Gastroesophageal sphincter (tissue), 4 donors: ENCODE data around the gene RAB18. TPM values are rescaled to one million over a fixed set of nuclear protein-coding genes. Genes with fewer than 3 reads are reported as not detected.

Experiments
- ATAC-seq: fragments of 150-250 bp; one replicate; pipeline ENCODE4 v1.9.1; 2016; ENCODE audit warnings: mild to moderate bottlenecking, moderate library complexity
- H3K27ac ChIP-seq, 4 donors: fragments of 200-600 bp; sonication (generic) in 3 of 4; 1 replicate in 3 of 4; 2 replicates in 1 of 4; pipeline ENCODE4 v1.5.1; 2016 to 2019
- H3K27me3 ChIP-seq: fragments of 200-600 bp; sonication (generic); one replicate; pipeline ENCODE4 v1.5.1; 2019
- H3K36me3 ChIP-seq, 2 donors: fragments of 200-600 bp; sonication (generic); one replicate each; pipeline ENCODE4 v1.5.1; 2019; ENCODE audit warnings: control low read depth in 1 of 2
- H3K4me1 ChIP-seq, 3 donors: fragments of 200-600 bp; sonication (generic); 1 replicate in 2 of 3; 2 replicates in 1 of 3; pipeline ENCODE4 v1.5.1; 2016 to 2019; ENCODE audit warnings: control low read depth in 2 of 3
- H3K4me3 ChIP-seq, 2 donors: fragments of 200-600 bp; sonication (generic); one replicate each; pipeline ENCODE4 v1.5.1; 2019; ENCODE audit warnings: mild to moderate bottlenecking in 1 of 2, moderate library complexity in 1 of 2
- H3K9me3 ChIP-seq, 3 donors: fragments of 200-600 bp; sonication (generic); one replicate each; pipeline ENCODE4 v1.5.1; 2017 to 2019; ENCODE audit warnings: control low read depth in 2 of 3
- CTCF ChIP-seq, 4 experiments: fragments of 200-600 bp in 2 of 4; fragments of 450-650 bp in 2 of 4; sonication (generic) in 1 of 4; IDR thresholded peaks; one replicate each; pipeline ENCODE4 v1.5.1; 2017 to 2019; ENCODE audit warnings: antibody characterized with exemption in 4 of 4, mild to moderate bottlenecking in 2 of 4, moderate library complexity in 2 of 4
- EP300 ChIP-seq: sonication (generic); formaldehyde crosslinking; IDR thresholded peaks from one replicate; pipeline ENCODE4 v1.6.1; 2017; ENCODE audit warnings: antibody characterized with exemption, mild to moderate bottlenecking
- POLR2A ChIP-seq, 2 donors: fragments of 450-650 bp; IDR thresholded peaks; one replicate each; pipeline ENCODE4 v1.6.1; 2017; ENCODE audit warnings: antibody characterized with exemption in 2 of 2, mild to moderate bottlenecking in 2 of 2, moderate library complexity in 1 of 2
- POLR2AphosphoS5 ChIP-seq: sonication (generic); formaldehyde crosslinking; IDR thresholded peaks from one replicate; pipeline ENCODE4 v1.6.1; 2017; ENCODE audit warnings: antibody characterized with exemption
- WGBS, 2 donors: methylation state at CpG; one replicate each; pipeline ENCODE4 v1.1.5; 2018; ENCODE audit warnings: low coverage in 1 of 2; 5-methylcytosine and 5-hydroxymethylcytosine counted together
- total RNA-seq, 4 donors: library from RNA; depleted of rRNA; stranded (reverse); fragments of >200 nt; gene quantifications; one replicate each; pipeline ENCODE4 v1.1.0, GENCODE V29; 2016

Gene RAB18
- 100 to 1,000 TPM in 1 of 4 donors, 10 to 100 TPM in 3; 40.5 to 104 (median 77.5) TPM for total RNA-seq

DNA sequence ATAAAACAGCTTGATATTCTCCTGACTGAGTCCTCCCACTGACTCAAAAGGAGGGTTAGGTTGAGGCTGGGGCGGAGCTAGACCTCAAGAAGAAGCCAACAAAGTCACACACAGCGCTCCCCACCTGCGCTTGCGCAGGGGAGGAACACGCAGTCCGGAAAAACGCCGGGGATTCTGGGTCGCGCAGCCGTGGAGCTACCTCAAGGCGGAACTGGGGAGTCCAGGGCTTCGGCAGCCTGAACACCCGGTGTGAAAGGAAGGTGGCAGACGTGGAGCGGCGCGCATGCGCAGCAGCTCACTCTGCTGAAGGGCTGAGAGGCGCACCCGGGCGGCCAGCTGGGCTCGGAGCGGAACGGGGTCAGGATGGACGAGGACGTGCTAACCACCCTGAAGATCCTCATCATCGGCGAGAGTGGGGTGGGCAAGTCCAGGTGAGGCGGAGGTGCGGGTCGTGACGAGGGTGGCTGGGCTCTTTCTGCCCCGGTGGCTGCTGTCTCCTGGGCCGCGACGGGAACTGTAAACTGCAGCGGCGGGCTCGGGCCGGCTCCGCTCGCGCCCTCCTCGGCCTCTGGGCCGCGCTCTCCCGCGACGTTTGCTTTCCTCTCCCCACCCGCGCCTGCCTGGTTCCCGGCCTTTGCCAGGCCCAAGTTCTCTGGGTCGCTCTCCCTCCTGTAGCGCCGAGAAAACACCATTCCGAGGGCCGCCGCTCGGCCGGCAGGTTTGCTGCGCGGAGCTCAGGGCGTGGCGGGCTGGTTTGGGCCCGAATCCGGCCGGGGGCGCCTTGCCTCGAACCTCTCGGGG lies at the start of gene RAB18:
RAB18 (plus strand) TSS at position 298 of the 801 bp plus-strand sequence; CDS start at position 364, 66 bp downstream.
- ATAC-seq = peak; percentile 98
- Histone ChIP-seq H3K9me3 (no peaks in the 10 kb centered on the region), H3K27me3 (no peaks in the 10 kb centered on the region), H3K27ac (peak within 1 kb of the TSS; percentile 87 to 94 (median 94)), H3K4me3 (peak within 1 kb of the TSS; percentile 90 to 93), H3K36me3 (no peaks in the 10 kb centered on the region), H3K4me1 (peaks cover 7 to 47% (median 12%) of the 10 kb centered on the region in 3 donors)
- TF ChIP-seq POLR2A (IDR thresholded peaks at IDR 0.05) = peak; percentile 80 to 85
- peak in 1 of 4 experiments; percentile 37 for TF ChIP-seq CTCF (IDR thresholded peaks at IDR 0.05)
- no peak for TF ChIP-seq EP300
- peak; percentile 95 for TF ChIP-seq POLR2AphosphoS5
- 0 to 1% methylated on average over 6 to 23 of the region's 71 CpGs for WGBS, 2 donors

- H3K27ac ChIP-seq = no peak overlapping the region
- no peaks in the 10 kb centered on the region for H3K27me3 ChIP-seq
- no peaks in the 10 kb centered on the region for H3K36me3 ChIP-seq
- 65 to 100% methylated on average over 3 of the region's 3 CpGs for WGBS, 2 donors
- no peaks in the 10 kb centered on the region for H3K9me3 ChIP-seq
- TF ChIP-seq POLR2A (IDR thresholded peaks at IDR 0.05) (no peak), CTCF (IDR thresholded peaks at IDR 0.05) (no peak), POLR2AphosphoS5 (no peak)
- H3K4me3 ChIP-seq = no peak overlapping the region
- no peaks in the 10 kb centered on the region for H3K4me1 ChIP-seq
- no peak for ATAC-seq
Observed at GRCh38 chr10:27454837-27455236, 49.3 kb upstream of the RAB18 start.

DNA sequence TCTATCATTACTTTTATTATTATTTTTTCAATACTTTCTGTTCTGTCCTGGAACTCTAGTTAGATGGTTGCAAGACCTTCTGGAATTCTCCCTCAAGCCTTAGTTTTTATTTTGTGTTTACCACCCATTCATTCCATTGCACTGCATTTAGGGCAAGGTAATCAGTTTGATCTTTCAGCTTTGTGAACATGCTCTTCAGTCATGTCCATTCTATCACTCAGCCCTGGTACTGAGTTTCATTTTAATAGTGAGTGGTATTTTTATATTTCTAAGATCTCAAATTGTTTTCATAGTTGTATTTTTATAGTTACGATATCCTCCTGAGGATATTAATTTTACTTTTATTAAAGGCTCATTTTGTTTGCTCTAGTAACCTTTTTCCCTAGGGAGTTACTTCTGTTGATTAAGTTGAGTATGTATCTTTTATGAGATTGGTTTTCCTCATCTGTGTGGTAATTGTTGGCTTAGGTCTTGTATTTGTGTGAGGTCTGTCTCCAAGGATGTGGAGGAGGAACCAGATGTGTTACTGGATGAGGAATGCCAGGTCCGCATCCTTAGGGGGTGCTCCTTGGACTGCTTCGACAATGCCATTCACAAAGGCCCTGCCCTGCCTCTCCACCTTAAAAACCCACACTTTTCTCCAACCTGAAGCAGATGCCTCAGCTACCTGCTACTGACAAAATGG lies 46.7 kb upstream of the RAB18 start:
- ATAC-seq = no peak
- Histone ChIP-seq H3K36me3 (no peaks in the 10 kb centered on the region), H3K4me1 (no peaks in the 10 kb centered on the region), H3K27me3 (no peaks in the 10 kb centered on the region), H3K27ac (no peak overlapping the region), H3K4me3 (no peak overlapping the region), H3K9me3 (no peaks in the 10 kb centered on the region)
- WGBS, 2 donors = 80 to 81% methylated on average over 1 to 2 of the region's 3 CpGs
- no peak for TF ChIP-seq EP300
- TF ChIP-seq POLR2AphosphoS5 = no peak
- TF ChIP-seq CTCF (IDR thresholded peaks at IDR 0.05) = no peak
- no peak for TF ChIP-seq POLR2A (IDR thresholded peaks at IDR 0.05)

GRCh38 chr10:27457966-27458365 lies 46.1 kb upstream of the RAB18 start:
- Histone ChIP-seq H3K27me3 (no peaks in the 10 kb centered on the region), H3K4me3 (no peak overlapping the region), H3K36me3 (no peaks in the 10 kb centered on the region), H3K27ac (no peak overlapping the region), H3K9me3 (no peaks in the 10 kb centered on the region), H3K4me1 (no peaks in the 10 kb centered on the region)
- TF ChIP-seq CTCF (IDR thresholded peaks at IDR 0.05) = no peak
- no peak for TF ChIP-seq POLR2A (IDR thresholded peaks at IDR 0.05)
- no peak for TF ChIP-seq POLR2AphosphoS5
- no peak for TF ChIP-seq EP300
- ATAC-seq = no peak
- WGBS, 2 donors = 36 to 65% methylated on average over 2 of the region's 2 CpGs
